ENCODE data around the gene SRRM1. TPM values are rescaled to one million over a fixed set of nuclear protein-coding genes. Genes with fewer than 3 reads are reported as not detected.
"Not testable (repeated sequence)": the region's sequence is repeated elsewhere in the genome, so short reads cannot be mapped to it uniquely, and the experiment has no call there.

The SRRM1 gene
- total RNA-seq, 2 experiments from 2014 or later = 189 to 207 TPM

DNA sequence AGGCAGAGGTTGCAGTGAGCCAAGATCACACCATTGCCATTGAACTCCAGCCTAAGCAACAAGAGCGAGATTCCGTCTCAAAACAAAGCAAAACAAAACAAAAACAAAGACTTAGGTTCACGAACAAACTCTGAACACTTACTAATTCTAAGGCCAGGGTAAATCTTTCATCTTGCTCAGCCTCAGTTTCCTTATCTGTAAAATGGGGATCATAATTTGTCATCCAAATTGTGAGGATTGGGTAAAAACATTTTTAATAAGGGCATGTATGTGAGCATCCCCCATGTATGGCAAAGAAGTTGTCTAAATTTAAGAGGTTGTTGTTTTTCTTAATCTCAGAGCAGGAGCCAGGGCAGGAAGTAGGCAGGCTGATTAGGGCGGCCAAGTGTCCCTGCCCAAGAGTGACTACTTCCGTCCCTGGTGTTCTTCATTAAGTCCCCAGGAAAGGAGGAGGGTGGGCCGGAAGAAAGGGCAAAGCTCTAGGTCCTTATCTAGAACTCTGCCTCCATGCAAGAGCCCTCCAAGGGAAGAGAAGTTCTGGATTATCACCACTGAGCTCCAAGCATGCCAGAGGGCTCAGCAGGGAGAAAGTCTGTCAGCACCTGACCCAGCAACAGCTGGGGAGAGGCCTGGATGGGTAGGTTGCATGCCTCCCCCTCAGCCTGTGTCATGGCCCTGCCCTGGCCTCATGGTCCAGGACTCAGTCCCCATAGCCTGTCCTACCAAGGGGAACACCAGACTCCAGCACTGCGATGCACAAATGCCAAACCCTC lies 52.3 kb downstream of the SRRM1 start:
- ATAC-seq = no peak
- H3K27ac Mint-ChIP-seq = peak overlapping the region; percentile 49

DNA sequence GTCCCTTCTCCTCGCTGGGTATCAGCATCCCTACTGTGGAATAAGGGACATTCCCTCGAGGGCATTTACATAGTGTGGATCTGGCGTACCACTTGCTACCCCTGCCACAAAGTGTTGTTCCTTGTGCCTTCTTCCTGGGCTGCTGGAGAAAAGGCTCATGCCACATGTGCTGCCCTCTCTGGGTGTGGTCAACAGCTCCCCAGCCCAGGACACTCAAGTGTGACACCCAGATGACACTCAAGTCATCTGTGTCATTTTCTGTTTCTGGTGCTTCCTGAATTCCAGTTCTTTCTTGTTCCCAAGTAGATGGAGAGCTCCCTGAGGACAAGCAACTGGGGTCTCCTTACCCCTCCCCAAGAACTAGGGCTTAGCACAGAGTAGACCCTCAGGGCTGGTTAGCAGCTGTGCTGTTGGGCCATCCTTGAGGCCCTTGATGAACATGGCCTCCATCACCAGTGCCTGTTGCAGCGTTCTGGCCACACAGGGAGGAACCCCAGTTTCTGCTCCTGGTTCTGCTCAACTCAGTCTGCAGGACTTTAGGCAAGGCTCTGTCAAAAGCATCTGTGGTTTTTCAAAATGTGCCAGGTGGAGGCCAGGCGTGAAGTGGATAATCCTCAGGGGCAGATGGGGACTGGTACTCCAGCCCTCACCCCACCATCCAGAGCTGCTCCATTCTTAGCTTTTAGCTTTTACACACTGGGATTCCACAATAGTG lies 53.1 kb downstream of the SRRM1 start:
- Mint-ChIP-seq H3K4me1 (ENCODE audit: low read depth) (peaks cover 12% of the 10 kb centered on the region), H3K4me3 (no peak overlapping the region), H3K36me3 (ENCODE audit: low read depth) (no peaks in the 10 kb centered on the region), H3K9me3 (ENCODE audit: insufficient read depth) (no peaks in the 10 kb centered on the region), H3K27me3 (ENCODE audit: low read depth) (peaks cover 18% of the 10 kb centered on the region), H3K27ac (no peak overlapping the region)
- POLR2A ChIA-PET = no interaction called here
- DNase-seq (no peak), ATAC-seq (no peak)
- CTCF ChIA-PET = interaction anchor here (2.3 to 4.9 kb wide), 3 partner anchors 7 to 139 kb away, joined by 12 to 27 read pairs (median 13); no protein-coding TSS in a partner anchor

More for the DNA sequence above, 52.3 kb downstream of the SRRM1 start:
- no peak for DNase-seq
- ChIA-PET POLR2A (no interaction called here), CTCF (interaction anchor here (1.7 to 3.1 kb wide), 3 partner anchors 135 to 140 kb away, joined by 4 to 13 read pairs (median 12); no protein-coding TSS in a partner anchor)
- no peak overlapping the region for H3K4me3 Mint-ChIP-seq
- H3K9me3 Mint-ChIP-seq (ENCODE audit: insufficient read depth) = no peaks in the 10 kb centered on the region
- peaks cover 18% of the 10 kb centered on the region for H3K27me3 Mint-ChIP-seq (ENCODE audit: low read depth)
- peaks cover 12% of the 10 kb centered on the region for H3K4me1 Mint-ChIP-seq (ENCODE audit: low read depth)
- H3K36me3 Mint-ChIP-seq (ENCODE audit: low read depth) = no peaks in the 10 kb centered on the region

DNA sequence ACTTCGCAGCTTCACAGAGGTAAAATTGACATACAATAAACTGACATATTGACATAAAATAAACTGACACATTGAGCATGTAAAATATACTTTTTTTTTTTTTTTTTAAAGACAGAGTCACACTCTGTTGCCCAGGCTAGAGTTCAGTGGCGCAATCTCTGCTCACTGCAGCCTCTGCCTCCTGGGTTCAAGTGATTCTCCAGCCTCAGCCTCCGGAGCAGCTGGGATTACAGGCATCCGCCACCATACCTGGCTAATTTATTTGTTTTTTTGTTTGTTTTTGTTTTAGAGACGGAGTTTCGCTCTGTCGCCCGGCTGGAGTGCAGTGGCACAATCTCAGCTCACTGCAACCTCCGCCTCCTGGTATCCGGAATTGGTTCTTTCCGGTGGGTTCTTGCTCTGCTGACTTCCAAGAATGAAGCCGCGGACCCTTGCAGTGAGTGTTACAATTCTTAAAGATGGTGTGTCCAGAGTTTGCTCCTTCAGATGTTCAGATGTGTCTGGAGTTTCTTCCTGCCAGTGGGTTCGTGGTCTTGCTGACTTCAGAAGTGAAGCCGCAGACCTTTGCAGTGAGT lies 53.7 kb downstream of the SRRM1 start:
- no peak for ATAC-seq
- POLR2A ChIA-PET = no interaction called here

DNA sequence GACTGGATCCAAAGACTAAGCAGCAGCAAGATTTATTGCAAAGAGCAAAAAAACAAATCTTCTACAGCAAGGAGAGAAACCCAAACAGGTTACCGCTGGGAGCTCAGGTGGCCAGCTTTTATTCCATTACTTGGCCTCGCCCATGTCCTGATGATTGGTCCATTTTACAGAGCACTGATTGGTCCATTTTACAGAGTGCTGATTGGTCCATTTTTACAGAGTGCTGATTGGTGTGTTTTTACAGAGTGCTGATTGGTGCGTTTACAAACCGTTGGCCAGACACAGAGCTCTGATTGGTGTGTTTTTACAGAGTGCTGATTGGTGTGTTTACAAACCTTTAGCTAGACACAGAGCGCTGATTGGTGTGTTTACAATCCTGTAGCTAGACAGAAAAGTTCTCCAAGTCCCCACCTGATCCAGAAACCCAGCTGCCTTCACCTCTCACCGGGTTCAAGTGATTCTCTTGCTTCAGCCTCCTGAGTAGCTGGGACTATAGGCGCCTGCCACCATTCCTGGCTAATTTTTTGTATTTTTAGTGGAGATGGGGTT lies 54.4 kb downstream of the SRRM1 start:
- H3K27ac Mint-ChIP-seq; POLR2A ChIA-PET; H3K36me3 Mint-ChIP-seq (ENCODE audit: low read depth); H3K4me3 Mint-ChIP-seq; ATAC-seq; DNase-seq; H3K9me3 Mint-ChIP-seq (ENCODE audit: insufficient read depth): not testable (repeated sequence)
- Mint-ChIP-seq H3K4me1 (ENCODE audit: low read depth) (peaks cover 12% of the 10 kb centered on the region), H3K27me3 (ENCODE audit: low read depth) (peaks cover 18% of the 10 kb centered on the region)
- CTCF ChIA-PET = interaction anchor here (0.6 to 4.9 kb wide), 5 partner anchors 9 to 138 kb away, joined by 3 to 27 read pairs (median 4); no protein-coding TSS in a partner anchor

More for the DNA sequence above, 53.7 kb downstream of the SRRM1 start:
- CTCF ChIA-PET = interaction anchor here (0.6 to 4.9 kb wide), 5 partner anchors 8 to 138 kb away, joined by 3 to 27 read pairs (median 12); no protein-coding TSS in a partner anchor
- Mint-ChIP-seq H3K36me3 (ENCODE audit: low read depth) (no peaks in the 10 kb centered on the region), H3K9me3 (ENCODE audit: insufficient read depth) (no peaks in the 10 kb centered on the region), H3K4me3 (no peak overlapping the region), H3K4me1 (ENCODE audit: low read depth) (peaks cover 12% of the 10 kb centered on the region), H3K27me3 (ENCODE audit: low read depth) (peaks cover 18% of the 10 kb centered on the region), H3K27ac (no peak overlapping the region)
- DNase-seq = no peak

DNA sequence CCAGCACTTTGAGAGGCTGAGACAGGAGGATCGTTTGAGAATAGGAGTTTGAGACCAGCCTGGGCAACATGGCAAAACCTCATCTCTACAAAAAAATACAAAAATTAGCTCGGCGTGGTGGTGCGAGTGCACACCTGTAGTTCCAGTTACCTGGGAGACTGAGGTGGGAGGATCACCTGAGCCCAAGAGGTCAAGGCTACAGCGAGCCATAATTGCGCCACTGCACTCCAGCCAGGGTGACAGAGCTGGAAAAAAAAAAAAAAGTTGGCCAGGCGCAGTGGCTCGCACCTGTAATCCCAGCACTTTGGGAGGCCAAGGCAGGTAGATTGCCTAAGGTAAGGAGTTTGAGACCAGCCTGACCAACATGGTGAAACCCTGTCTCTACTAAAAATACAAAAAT lies 55.2 kb downstream of the SRRM1 start:
- H3K4me3 Mint-ChIP-seq; ATAC-seq; H3K36me3 Mint-ChIP-seq (ENCODE audit: low read depth); H3K27ac Mint-ChIP-seq; DNase-seq; H3K9me3 Mint-ChIP-seq (ENCODE audit: insufficient read depth); POLR2A ChIA-PET: not testable (repeated sequence)
- Mint-ChIP-seq H3K27me3 (ENCODE audit: low read depth) (peaks cover 18% of the 10 kb centered on the region), H3K4me1 (ENCODE audit: low read depth) (peaks cover 12% of the 10 kb centered on the region)
- CTCF ChIA-PET = interaction anchor here (1.0 to 4.9 kb wide), 4 partner anchors 9 to 134 kb away, joined by 3 to 27 read pairs (median 6); no protein-coding TSS in a partner anchor

DNA sequence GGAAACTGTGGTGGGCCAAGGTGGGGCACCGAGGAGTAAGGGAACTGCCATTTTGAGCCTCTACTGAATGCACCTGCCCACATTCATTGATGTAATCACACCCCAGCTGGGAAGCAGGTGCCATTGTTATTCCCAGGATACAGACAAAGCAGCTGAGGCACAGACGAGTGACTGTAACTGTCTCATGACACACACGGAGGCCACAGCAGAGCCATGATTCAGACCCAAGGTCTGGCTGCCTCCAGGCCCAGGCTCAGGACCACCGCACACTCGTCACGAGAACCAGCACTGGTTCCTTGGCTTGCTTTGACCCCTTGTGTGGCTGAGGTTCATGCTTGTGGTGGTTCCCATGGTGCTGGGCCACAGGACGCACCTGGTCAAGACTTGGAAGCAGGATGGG lies 56.5 kb downstream of the SRRM1 start:
- CTCF ChIA-PET = interaction anchor here (0.6 to 4.9 kb wide), 3 partner anchors 11 to 265 kb away, joined by 3 to 27 read pairs (median 7); no protein-coding TSS in a partner anchor
- H3K36me3 Mint-ChIP-seq (ENCODE audit: low read depth) = no peaks in the 10 kb centered on the region
- H3K27me3 Mint-ChIP-seq (ENCODE audit: low read depth) = peaks cover 18% of the 10 kb centered on the region
- H3K4me3 Mint-ChIP-seq = no peak overlapping the region
- no peak for DNase-seq
- H3K27ac Mint-ChIP-seq = no peak overlapping the region
- POLR2A ChIA-PET = no interaction called here
- H3K9me3 Mint-ChIP-seq (ENCODE audit: insufficient read depth) = no peaks in the 10 kb centered on the region
- no peak for ATAC-seq
- peaks cover 6% of the 10 kb centered on the region for H3K4me1 Mint-ChIP-seq (ENCODE audit: low read depth)

DNA sequence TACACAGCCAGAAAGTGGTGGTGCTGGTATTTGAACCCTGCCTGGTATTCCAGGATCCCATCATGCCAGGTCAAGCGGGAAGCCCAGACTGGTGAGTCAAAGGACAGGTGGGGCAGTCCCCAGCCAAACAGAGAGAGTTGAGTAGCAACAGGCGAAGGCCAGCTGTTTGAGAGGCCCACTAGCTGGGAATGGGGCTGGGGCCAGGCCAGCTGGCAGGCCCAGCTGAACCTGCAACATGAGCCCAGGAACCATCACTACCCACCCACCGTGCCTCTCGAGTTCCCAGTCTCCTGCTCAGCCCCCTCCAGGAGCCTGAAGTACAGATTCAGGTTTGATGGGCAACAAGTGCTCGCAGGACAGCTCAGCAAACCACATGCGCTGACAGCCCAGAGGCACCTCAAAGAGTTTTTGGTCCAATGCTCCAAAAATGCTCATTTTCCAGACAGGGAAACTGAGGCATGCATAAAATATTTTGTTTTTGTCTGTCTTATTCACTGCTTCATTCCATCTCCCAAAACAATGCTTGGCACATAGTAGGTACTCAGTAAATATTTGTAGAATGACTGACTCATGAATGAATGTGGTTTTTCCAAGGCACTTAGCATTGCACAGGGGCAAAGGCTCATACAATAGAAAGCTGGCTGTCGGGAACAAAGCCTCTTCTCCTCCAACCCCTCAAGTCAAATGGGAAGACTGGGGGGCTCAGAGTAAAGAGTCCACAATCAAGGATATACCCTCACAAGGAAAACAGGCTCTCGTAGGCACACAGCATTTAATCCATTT lies 59.6 kb downstream of the SRRM1 start:
- H3K27ac Mint-ChIP-seq = no peak overlapping the region
- ChIA-PET CTCF (interaction anchor here (0.9 kb wide), 1 partner anchor 14 kb away, joined by 4 read pairs; no protein-coding TSS in a partner anchor), POLR2A (no interaction called here)
- DNase-seq (no peak), ATAC-seq (no peak)
- peaks cover 7% of the 10 kb centered on the region for H3K27me3 Mint-ChIP-seq (ENCODE audit: low read depth)
- H3K36me3 Mint-ChIP-seq (ENCODE audit: low read depth) = no peaks in the 10 kb centered on the region
- H3K9me3 Mint-ChIP-seq (ENCODE audit: insufficient read depth) = no peaks in the 10 kb centered on the region
- peaks cover 8% of the 10 kb centered on the region for H3K4me1 Mint-ChIP-seq (ENCODE audit: low read depth)
- H3K4me3 Mint-ChIP-seq = no peak overlapping the region

DNA sequence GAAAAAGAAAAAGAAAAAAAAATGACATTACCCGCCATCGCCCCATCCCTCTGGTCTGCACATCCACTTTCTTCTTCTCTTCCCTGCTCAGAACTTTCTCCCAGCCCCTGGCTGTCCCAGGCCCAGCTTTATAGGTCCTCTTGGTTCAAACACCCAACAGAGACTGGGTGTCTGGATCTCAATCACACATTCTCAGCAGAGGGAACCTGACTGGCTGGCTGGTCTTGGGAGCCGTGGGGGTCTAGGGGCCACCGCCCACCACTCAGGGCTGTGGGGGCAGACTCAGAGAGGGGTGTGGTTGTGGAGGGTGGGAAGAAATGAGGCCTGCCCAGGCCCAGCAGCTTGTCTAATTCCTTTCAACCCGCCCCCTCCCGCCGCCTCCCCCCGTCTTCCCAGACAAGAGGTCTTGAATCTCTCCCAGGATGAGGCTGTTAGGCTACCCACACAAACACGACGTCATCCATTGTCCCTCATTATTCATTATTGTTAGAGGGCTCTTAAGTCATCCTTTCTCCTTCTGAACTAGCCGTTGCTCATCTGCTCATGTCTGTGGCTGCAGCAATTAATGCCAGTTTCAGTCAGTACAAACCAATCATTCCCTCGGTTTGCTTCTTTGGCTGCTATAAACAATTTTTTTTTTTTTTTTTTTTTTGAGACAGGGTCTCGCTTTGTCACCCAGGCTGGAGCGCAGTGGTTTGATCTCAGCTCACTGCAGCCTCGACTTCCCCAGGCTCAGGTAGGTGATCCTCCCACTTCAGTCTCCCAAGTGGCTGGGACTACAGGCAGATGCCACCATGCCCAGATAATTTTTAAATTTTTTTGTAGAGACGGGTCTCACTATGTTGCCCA lies 61.5 kb downstream of the SRRM1 start:
- POLR2A ChIA-PET = interaction anchor here (0.6 to 0.8 kb wide), 2 partner anchors 22 to 528 kb away, joined by 3 to 4 read pairs; no protein-coding TSS in a partner anchor
- DNase-seq (no peak), ATAC-seq (no peak)
- CTCF ChIA-PET = interaction anchor here (1.3 kb wide), 1 partner anchor 17 kb away, joined by 3 read pairs; no protein-coding TSS in a partner anchor
- Mint-ChIP-seq H3K9me3 (ENCODE audit: insufficient read depth) (no peaks in the 10 kb centered on the region), H3K36me3 (ENCODE audit: low read depth) (no peaks in the 10 kb centered on the region), H3K27ac (no peak overlapping the region), H3K4me1 (ENCODE audit: low read depth) (peaks cover 15% of the 10 kb centered on the region), H3K4me3 (no peak overlapping the region), H3K27me3 (ENCODE audit: low read depth) (peaks cover 2% of the 10 kb centered on the region)

DNA sequence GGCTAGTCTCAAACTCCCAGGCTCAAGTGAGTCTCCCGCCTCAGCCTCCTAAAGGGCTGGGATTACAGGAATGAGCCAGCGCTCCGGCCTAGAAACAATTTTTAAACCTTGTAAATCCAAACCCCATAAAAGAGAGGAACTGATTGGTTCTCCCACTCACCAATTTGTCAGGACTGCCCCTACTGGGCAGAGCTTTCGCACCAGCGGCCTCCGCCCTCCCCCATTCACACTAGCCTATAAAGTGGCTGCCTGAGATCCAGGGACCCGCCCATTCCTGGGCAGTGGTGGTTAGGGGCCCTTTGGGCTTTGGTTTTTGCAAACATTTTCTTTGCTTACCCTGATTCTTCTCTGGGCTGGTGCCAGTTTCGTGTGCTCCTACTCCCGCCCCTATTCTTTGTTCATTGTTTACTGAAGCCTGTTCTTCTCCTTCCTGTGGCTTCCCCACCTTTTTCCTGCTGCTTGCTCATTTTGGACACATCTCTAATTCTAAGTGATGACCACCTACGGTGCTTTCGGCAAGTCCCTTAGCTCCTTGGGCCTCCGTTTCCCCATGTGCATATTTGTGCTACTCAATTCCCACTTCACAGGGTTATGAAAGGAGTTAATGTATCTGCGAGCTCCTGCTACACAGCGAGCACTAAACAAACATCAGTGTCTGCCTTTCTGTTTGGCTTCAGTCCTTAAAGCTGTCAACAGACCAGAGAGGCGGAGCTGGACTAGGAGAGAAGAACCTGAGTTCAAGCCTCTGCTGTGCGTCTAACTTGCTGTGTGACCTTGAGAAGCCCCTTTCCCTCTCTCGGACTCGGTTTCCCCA lies 62.4 kb downstream of the SRRM1 start:
- peak overlapping the region; percentile 23 for H3K27ac Mint-ChIP-seq
- peaks cover 2% of the 10 kb centered on the region for H3K27me3 Mint-ChIP-seq (ENCODE audit: low read depth)

DNA sequence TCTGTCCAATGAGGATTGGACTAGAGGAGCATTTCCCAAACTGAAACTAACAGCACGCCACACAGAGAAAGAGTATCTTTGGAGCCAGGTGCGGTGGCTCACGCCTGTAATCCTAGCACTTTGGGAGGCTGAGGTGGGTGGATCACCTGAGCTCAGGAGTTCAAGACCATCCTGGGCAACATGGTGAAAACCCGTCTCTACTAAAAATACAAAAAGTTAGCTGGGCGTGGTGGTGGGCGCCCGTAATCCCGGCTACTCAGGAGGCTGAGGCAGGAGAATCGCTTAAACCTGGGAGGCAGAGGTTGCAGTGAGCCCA lies 62.9 kb downstream of the SRRM1 start:
- peaks cover 23% of the 10 kb centered on the region for H3K4me1 Mint-ChIP-seq (ENCODE audit: low read depth)
- H3K9me3 Mint-ChIP-seq (ENCODE audit: insufficient read depth); H3K36me3 Mint-ChIP-seq (ENCODE audit: low read depth); H3K4me3 Mint-ChIP-seq; H3K27ac Mint-ChIP-seq; DNase-seq; H3K27me3 Mint-ChIP-seq (ENCODE audit: low read depth); ATAC-seq; CTCF ChIA-PET; POLR2A ChIA-PET: not testable (repeated sequence)

More for the DNA sequence above, 62.4 kb downstream of the SRRM1 start:
- H3K9me3 Mint-ChIP-seq (ENCODE audit: insufficient read depth) = no peaks in the 10 kb centered on the region
- H3K4me1 Mint-ChIP-seq (ENCODE audit: low read depth) = peaks cover 23% of the 10 kb centered on the region
- DNase-seq = no peak
- ATAC-seq = peak; percentile 49
- no peaks in the 10 kb centered on the region for H3K36me3 Mint-ChIP-seq (ENCODE audit: low read depth)
- H3K4me3 Mint-ChIP-seq = no peak overlapping the region
- CTCF ChIA-PET = no interaction called here
- POLR2A ChIA-PET = no interaction called here
